Body of pancreas (tissue), 4 donors: ENCODE results near the gene ATAD3B.
"Not testable (repeated sequence)": the region's sequence is repeated elsewhere in the genome, so short reads cannot be mapped to it uniquely, and the experiment has no call there.

ENCODE experiments used
- POLR2A ChIP-seq, 3 donors: fragments of 450-650 bp; IDR thresholded peaks; one replicate each; pipeline ENCODE4 v1.6.1; 2016; ENCODE audit warnings: antibody characterized with exemption in 3 of 3, mild to moderate bottlenecking in 2 of 3
- TF ChIP-seq, protein P1 (sequence below), 7 experiments: fragments of 450-650 bp in 4 of 7; fragments of 200-600 bp in 3 of 7; sonication (generic) in 3 of 7; IDR thresholded peaks; one replicate each; pipeline ENCODE4 v1.5.1; 2016 to 2019; ENCODE audit warnings: antibody characterized with exemption in 7 of 7

DNA sequence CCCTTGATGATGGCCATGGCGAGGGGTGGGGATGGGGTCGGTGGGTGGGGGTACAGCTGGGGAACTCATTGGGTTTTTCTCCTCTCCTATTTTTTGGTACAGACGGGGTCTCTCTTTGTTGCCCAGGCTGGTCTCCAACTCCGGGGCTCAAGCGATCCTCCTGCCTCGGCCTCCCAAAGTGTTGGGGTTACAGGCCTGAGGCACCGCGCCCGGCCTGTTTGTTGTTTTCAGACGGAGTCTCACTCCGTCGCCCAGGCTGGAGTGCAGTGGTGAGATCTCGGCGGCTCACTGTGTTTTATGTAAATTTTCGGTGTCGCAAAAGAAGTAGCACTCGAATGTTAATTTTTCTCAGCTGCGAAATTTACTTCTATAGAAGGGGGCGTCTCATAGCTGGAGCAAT, 24.9 kb upstream of the ATAD3B start:
- TF ChIP-seq, protein P1, sequence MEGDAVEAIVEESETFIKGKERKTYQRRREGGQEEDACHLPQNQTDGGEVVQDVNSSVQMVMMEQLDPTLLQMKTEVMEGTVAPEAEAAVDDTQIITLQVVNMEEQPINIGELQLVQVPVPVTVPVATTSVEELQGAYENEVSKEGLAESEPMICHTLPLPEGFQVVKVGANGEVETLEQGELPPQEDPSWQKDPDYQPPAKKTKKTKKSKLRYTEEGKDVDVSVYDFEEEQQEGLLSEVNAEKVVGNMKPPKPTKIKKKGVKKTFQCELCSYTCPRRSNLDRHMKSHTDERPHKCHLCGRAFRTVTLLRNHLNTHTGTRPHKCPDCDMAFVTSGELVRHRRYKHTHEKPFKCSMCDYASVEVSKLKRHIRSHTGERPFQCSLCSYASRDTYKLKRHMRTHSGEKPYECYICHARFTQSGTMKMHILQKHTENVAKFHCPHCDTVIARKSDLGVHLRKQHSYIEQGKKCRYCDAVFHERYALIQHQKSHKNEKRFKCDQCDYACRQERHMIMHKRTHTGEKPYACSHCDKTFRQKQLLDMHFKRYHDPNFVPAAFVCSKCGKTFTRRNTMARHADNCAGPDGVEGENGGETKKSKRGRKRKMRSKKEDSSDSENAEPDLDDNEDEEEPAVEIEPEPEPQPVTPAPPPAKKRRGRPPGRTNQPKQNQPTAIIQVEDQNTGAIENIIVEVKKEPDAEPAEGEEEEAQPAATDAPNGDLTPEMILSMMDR (IDR thresholded peaks at IDR 0.05) = not testable (repeated sequence)
- TF ChIP-seq POLR2A (IDR thresholded peaks at IDR 0.05) = not testable (repeated sequence)
